ENCODE results near the gene ZCCHC2. TPM values are rescaled to one million over a fixed set of nuclear protein-coding genes. Genes with fewer than 3 reads are reported as not detected.

The ZCCHC2 gene
- total RNA-seq, 1 experiment from 2014 or later = 12.4 TPM

GRCh38 chr18:62607302-62607701 is 84.5 kb downstream of the ZCCHC2 start:
- Mint-ChIP-seq H3K4me1 (peaks cover 27 to 35% of the 10 kb centered on the region in 2 experiments), H3K27ac (peak overlapping the region in 1 of 3 experiments; percentile 19; a peak in 1 of 7 replicates)

More at GRCh38 chr18:62607302-62607701, 84.5 kb downstream of the ZCCHC2 start:
- Mint-ChIP-seq H3K36me3 (ENCODE audit: insufficient read depth in 1 of 3, low read depth in 3 of 3) (no peaks in the 10 kb centered on the region; a peak in 1 of 7 replicates), H3K27me3 (ENCODE audit: low read depth) (peaks cover 6% of the 10 kb centered on the region), H3K9me3 (no peaks in the 10 kb centered on the region), H3K4me3 (no peak overlapping the region)
- Histone ChIP-seq H3T11ph (ENCODE audit: low read length) (no peak overlapping the region), H3K14ac (ENCODE audit: insufficient read depth, low read length) (no peak overlapping the region), H4K91ac (ENCODE audit: insufficient read length, low read depth, low read length) (no peak overlapping the region), H4K5ac (ENCODE audit: insufficient read length, low read depth, low read length) (no peak overlapping the region), H2BK120ac (ENCODE audit: low read depth, low read length, poor library complexity, severe bottlenecking) (no peak overlapping the region), H3K18ac (ENCODE audit: insufficient read length, low read depth, low read length) (no peak overlapping the region), H3K23ac (ENCODE audit: insufficient read length, low read depth, low read length) (no peak overlapping the region), H3K79me2 (ENCODE audit: insufficient read depth, low read length) (no peaks in the 10 kb centered on the region), H3K23me2 (ENCODE audit: insufficient read length, low read depth, low read length, poor library complexity, severe bottlenecking) (no peaks in the 10 kb centered on the region), H2AK5ac (ENCODE audit: insufficient read length, low read length) (no peak overlapping the region), H2BK15ac (ENCODE audit: low read depth, low read length) (no peak overlapping the region), H2AFZ (ENCODE audit: low read length) (no peak overlapping the region), H3K9me3 (ENCODE audit: control insufficient read depth, low read depth, low read length) (no peaks in the 10 kb centered on the region), H3K27me3 (ENCODE audit: insufficient read depth, low read length) (no peaks in the 10 kb centered on the region), H2BK20ac (ENCODE audit: low read depth, low read length, poor library complexity, severe bottlenecking) (no peak overlapping the region), H3K79me1 (ENCODE audit: insufficient read depth, low read depth, low read length, poor library complexity, severe bottlenecking) (no peaks in the 10 kb centered on the region), H3K4me1 (ENCODE audit: insufficient read depth, low read length) (peaks cover 4% of the 10 kb centered on the region; the same call in 1 of the 2 replicates), H3K4me2 (ENCODE audit: insufficient read depth, insufficient read length, low read length) (no peak overlapping the region), H4K8ac (replicated peaks; ENCODE audit: insufficient read length, low read depth, low read length) (no peak overlapping the region), H3K27ac (ENCODE audit: insufficient read length, low read depth, low read length) (no peak overlapping the region), H3K4ac (ENCODE audit: low read depth, low read length) (no peak overlapping the region), H4K20me1 (ENCODE audit: control insufficient read depth, insufficient read depth, insufficient read length) (no peaks in the 10 kb centered on the region), H2BK5ac (ENCODE audit: insufficient read length, low read length) (no peak overlapping the region), H3K56ac (ENCODE audit: insufficient read length, low read depth, low read length) (no peak overlapping the region), H2BK12ac (ENCODE audit: insufficient read length, low read depth, low read length) (no peak overlapping the region), H3K9ac (ENCODE audit: extremely low read depth, insufficient read length, low read length) (no peak overlapping the region)
- DNase-seq = no peak
- no CpG with 5 or more reads among the region's 13 CpGs for WGBS (ENCODE audit: extremely low coverage, insufficient read length, low lambda C conversion rate)
- no peak for TF ChIP-seq CTCF (conservative IDR thresholded peaks at IDR 0.05)

Measured in H9 (cell line).